ENCODE data around the gene HOXB8.

The HOXB8 gene

GRCh38 chr17:48615047-48615962 lies at the start of gene HOXB8:
Gene HOXB8 (minus strand): TSS chr17:48615292. CDS start chr17:48614704, 588 bp downstream.
- DNase-seq: no peak

DNA sequence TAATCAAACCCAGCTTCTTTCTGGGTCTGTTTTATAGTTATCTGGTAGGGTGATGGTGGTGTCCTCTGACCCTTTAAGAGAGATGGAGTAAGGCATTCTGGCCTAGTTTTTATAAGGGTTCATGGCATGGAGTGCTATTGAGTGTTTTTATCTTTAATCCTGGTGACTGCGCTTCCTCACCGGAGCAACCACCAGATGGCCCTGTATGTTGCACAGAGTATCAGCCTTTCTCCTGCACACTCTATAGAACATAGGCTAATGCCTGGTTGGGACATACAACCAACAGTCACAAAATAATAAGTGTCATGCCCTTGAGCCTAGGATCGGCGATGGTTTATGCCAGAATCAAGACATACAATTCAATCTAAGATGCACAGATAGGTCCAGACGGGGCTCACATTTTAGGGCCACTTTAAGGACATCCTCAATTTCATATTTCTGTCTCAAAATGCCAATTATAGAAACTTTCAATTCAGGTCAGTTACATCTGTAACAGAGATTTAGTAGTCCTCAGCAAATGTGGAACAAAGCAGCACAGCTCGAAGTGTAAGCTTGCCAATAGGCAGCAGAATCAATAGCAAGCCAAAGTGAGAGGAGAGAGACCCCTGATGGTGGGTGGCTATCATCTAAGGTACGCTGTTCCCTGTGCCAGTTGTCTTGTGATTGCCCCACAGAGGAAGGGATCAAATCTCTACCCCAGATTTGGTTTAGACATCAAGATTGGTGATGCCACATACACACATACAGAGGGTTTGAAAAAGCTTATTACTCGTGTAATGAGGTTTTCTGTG lies 48.2 kb upstream of the HOXB8 start:
- DNase-seq: no peak

GRCh38 chr17:48655913-48656312 lies 40.8 kb upstream of the HOXB8 start:
- no peak for DNase-seq

GRCh38 chr17:48649741-48650140 lies 34.6 kb upstream of the HOXB8 start:
- DNase-seq: no peak

DNA sequence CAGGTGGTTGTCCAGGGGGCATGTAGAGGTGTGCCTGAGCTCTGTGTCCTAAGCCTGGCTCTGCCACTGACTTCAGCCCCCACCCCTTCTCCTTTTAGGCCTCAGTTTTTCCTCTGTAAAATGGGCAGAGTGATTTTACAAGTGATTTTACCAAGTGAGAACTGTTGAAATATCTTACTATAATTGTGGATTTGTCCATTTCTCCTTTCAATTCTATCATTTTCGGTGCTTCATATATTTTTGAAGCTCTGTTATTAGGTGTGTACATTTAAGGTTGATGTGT lies 32.8 kb upstream of the HOXB8 start:
- no peak for DNase-seq

DNA sequence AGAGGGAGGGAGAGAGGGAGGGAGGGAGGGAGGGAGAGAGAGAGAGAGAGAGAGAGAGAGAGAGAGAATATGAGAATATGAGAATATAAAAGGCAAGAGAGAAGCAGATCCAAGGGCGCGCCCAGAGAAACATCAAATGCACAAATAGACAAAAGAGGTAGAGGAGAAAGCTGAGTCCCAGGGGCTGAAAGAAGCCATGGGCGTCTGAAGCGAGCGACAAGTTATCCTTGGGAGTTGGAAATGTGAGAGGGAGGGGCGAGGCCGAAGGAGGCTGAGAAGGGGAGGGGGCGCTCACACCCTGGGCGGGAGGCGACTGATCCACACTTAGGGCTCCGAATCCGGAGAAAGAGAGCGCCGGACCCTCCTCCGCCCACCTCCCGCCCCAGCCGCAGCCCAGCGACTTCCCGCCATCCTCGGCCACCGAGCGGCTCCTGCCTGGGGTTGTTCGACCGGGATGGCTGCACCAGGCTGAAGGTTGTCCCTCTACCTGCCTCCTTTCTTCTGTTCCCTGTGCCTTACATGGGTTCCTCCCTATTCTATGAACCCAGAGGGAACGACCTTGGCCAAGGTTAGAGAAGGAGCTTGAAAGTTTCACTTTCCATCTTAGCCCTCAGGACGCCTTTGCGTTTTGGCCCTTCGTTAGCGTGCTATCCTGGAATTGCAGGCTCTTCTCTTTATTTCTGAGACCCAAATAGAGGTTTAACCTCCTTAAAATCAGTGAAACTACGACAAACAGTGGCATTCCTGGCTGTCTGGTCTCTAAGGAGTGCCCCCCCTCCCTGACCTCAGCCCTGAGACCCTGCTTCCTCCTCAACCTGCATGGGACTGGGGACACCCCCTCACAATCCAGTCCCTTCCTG lies 32.2 kb upstream of the HOXB8 start:
- no peak for DNase-seq

- no peak for DNase-seq
Measured at GRCh38 chr17:48646183-48647102, 31.4 kb upstream of the HOXB8 start.

DNA sequence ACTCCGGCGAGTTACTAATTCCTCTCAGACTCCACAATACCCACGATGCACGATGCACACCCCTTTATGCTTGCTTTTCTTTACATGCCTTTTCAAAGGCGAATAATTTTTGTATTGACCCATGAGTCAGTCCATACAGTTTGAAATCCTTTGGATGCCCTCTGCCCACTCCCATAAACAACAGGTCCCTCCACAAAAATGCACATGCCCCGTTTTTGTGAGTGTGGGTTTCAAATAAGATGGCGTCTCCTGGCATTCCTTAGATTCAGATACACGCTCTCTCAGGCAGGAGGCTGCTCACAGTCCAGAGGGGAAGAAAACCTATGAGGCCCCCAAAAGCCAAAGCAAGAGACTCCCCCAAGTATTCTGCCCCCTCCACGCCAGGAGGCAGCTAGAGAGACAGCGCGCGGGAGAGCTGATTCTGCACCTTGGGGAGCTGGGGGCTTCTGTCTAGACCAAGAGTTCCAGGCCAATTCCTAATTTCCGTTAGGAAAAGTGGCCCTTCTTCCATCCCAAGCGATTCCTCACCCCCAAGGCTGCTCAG lies 30.6 kb upstream of the HOXB8 start:
- no peak for DNase-seq

DNA sequence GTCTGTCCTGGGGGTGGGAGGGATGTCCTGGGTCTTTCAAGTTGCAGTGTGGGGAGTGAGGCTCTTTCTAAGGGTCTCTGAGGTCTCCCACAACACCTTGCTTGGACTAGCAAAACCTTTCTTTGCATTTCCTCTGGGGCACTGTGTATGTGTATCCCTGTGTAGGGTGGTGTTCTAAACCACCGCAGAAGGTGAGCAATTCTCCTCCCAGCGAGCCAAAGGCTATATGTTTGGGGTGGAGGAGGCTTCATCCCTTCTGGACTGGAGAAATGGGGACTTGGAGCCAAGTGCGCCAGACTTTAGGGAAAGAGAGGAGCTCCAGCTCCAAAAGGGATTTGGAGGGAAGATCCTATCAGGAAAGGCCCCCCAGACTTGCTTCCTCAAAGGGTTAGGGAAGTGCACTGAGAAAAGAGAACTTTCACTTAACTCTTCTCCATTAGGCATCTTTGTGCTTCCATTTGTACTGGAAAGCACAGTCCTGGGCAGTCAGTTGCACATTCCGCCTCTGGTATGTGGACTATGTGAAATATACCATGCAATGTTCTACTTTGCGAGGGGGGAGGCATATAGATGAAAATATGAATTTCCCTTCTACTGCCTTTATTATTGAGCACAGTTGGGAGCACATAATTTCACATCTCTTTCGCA lies 29.9 kb upstream of the HOXB8 start:
- no peak for DNase-seq

DNA sequence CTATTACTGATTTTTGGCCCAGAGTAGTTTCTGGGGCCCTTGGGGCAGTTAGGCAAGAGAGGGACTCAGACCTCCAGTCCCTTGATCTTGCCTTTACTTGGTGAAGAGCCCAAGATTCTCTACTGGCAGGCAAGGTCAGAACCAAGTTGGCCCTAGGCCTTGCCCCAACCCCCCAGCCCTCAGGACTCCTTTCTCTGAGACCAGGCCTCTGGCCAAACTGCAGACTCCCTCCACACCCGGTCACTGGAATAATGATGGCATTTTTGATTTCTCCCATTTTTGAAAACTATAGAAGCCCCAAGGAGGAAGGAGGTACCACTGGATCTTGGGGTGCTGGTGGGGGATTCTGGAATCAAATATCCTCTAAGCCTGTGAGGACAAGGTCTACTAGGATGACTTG lies 29.1 kb upstream of the HOXB8 start:
- no peak for DNase-seq

GRCh38 chr17:48643697-48644012 lies 28.6 kb upstream of the HOXB8 start:
- no peak for DNase-seq

DNA sequence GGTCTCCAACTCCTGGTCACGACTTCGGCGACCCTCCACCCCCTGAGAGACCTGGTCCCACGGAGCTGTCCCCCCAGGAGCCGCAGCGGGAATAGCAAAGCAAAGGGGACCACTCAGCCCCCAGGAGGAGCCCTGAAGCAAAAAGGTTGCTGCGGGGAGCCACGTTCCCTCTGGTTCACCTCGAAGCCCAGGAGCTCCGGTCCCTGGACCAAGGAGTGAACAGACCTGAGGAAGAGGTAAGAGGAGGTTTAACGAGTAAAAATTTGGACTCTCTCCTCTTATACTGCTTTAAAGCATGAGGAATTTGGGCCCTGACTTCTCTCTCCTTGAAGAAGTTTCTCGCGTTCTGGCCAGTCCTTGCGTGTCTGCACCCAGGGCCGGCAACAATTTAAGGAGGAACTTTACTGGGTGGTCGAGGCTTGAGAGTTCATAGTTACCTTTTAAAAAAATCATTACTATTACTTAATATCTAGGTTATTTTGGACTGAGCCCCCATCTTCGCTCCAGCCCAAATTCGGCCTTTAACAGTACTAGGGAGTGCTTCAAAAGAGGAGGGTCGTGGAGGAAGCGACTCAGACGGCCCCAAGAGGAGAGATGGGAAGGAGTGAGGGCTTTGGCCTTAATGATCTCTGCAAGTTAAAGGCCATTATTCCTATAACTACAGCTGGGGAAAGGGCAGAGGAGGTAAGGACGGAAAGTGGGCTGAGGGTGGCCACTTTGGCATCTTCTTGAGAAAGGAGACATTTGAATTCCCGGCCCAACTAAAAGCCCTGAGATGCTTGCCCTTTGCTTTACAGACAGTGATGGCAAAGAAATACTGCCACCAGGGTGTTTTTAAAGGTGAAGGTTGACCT lies 28.0 kb upstream of the HOXB8 start:
- DNase-seq: no peak

DNA sequence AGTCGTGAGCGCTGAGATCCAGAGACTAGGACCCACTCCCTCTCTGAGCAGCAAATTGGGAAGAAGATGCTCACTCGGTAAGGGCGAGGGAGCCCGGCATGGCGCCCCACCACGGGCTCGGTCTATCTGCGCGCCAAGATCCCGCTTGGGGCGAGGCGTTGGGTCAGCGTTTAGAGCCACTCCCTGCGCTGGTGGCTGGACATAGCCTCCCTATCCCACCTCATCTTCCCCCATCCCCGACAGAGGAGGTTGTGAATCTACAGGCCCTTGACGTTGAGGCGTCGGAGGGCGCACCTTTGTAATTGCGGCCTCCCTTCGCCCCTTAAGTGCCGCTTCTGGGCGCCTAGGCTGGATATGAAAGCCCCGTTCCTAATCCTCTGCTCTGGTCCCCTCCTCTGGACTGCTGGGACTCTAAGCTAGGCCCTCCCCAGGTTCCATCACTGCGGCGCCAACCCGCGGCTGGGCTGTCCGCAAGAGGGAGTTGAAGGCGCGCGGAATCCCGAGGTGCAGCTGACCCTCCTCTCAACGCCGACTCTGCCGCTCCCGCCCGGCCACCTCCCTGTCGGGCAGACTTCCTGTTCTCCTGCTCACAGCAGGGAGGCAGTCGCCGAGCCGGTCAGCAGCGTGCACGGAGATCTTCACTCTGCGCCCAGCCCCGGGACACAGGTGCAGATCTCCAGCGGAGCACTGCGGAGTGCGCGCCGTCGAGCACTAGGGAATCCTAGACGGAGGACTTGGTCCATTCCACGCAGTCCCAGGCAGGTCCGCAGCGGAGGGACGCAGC lies 27.2 kb upstream of the HOXB8 start:
- DNase-seq: no peak

DNA sequence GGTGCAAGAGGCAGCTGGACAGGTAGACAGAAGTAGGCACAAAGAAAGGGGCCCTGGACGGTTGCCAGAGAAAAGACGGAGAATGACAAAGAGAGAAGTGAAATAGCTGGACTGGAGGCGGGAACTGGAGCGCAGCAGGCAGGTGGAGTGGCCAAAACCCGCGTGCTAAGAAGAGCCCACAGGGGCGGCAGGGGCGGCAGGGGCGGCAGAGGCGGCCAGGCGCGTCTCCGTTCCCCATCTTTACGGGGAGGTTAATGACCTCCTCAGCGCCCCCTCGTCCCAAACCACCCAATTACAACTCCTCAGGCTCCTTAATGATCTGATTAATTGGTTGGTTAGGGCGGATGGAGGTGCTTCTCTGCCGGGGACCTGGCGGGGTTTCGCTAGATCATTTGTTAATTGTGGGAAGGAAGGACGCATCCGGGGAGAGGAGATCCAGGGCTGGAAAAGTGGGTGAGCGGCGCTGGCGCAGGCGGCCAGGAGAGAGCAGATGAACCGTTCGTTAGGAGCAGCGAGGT lies 26.5 kb upstream of the HOXB8 start:
- no peak for DNase-seq

DNA sequence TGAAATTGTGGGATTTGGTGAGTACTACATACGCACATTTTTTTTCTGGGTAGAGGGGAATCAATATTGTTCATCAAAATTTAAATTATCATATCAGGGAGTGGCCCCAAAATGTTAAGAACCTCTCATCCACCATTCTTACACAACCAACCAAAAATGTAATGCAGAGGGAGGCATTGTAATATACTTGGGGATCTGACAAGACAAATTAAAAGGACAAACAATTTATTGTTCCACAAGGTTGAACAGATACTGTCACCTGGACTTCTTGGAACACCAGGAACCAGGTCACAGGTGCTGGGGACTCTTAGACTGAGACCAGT lies 25.7 kb upstream of the HOXB8 start:
- no peak for DNase-seq

DNA sequence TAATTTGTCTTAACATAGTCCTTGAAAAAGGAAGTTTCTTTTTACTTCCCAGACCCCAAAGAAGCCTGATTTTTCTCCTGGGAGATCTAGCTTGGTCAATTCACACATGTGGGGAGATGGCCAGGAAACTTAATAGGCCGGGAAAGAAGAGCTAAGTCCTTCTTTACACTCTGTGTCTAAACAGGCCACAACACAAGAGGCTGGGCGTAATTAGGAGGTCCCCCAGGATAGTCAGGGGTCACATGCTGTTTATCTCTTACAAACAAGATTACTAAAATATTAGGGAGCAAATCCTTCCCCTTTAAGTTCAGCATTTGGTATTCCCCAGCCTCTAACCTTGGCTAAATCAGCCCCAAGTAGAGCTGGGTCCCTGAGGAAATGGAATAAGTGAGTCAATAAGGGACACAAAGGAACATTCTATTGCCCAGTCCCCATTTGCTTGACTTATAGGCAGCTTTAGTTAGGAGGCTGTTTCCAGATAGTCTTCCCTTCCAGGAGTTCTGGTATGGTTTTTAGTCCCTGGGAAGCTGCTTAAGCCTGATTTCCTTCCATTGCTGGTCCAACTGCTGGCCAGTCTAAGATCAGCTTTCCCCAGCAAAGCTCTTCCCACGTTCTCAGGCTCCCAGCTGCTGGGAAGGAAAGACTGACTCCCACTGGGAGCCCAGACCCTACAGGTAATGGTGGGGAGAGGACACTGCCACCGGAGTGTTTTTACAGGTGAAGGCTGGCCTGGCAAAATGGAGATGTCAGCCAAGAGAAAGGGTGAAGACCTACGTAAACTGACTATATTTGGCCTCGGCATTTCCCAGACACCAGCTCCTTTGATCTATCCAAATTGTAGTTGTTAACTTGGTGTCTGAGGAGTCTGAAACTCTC lies 25.1 kb upstream of the HOXB8 start:
- no peak for DNase-seq

GRCh38 chr17:48639136-48639535 lies 24.0 kb upstream of the HOXB8 start:
- DNase-seq: no peak

Measured in activated naive CD4-positive, alpha-beta T cell (primary cell).